WTC11 (cell line): ENCODE results near the gene CAMTA1. TPM values are rescaled to one million over a fixed set of nuclear protein-coding genes. Genes with fewer than 3 reads are reported as not detected.

ENCODE experiments used
- ATAC-seq: fragments of 200-7000 bp; cut with Tn5 transposase; 2 replicates; pipeline ENCODE4 v1.10.0; 2021; ENCODE audit warnings: mild to moderate bottlenecking, moderate library complexity
- CTCF ChIA-PET: fragments of 300-600 bp; sonication (Branson Sonifier 250); formaldehyde crosslinking; loops from one replicate; lab custom pipeline; 2021; ENCODE audit warnings: antibody characterized with exemption; lab: Charles Lee
- POLR2A ChIA-PET: fragments of 350-600 bp; sonication (Branson Sonifier 250); formaldehyde crosslinking; loops from one replicate; lab custom pipeline; 2021; ENCODE audit warnings: antibody characterized with exemption; lab: Charles Lee
- DNase-seq: peaks from one replicate; pipeline ENCODE4 v3.0.0; 2021; ENCODE audit warnings: low spot score
- H3K27ac Mint-ChIP-seq: 2 replicates; pipeline ENCODE4 v1.8.0; 2021; ENCODE audit warnings: mixed read lengths
- H3K27me3 Mint-ChIP-seq: 2 replicates; pipeline ENCODE4 v1.8.0; 2021; ENCODE audit warnings: low read depth, mild to moderate bottlenecking, moderate library complexity, mixed read lengths
- H3K36me3 Mint-ChIP-seq: 2 replicates; pipeline ENCODE4 v1.8.0; 2021; ENCODE audit warnings: mixed read lengths
- H3K4me1 Mint-ChIP-seq: 2 replicates; pipeline ENCODE4 v1.8.0; 2022; ENCODE audit warnings: mixed read lengths
- H3K4me3 Mint-ChIP-seq: 2 replicates; pipeline ENCODE4 v1.8.0; 2021; ENCODE audit warnings: mild to moderate bottlenecking, moderate library complexity, mixed read lengths
- H3K9me3 Mint-ChIP-seq: 2 replicates; pipeline ENCODE4 v1.8.0; 2021; ENCODE audit warnings: mixed read lengths
- ATF2 ChIP-seq: sonication (generic); formaldehyde crosslinking; IDR thresholded peaks from 2 replicates; pipeline ENCODE4 v1.8.1; 2022; ENCODE audit warnings: low read depth, missing genetic modification reagents, borderline replicate concordance
- CREB1 ChIP-seq: sonication (generic); formaldehyde crosslinking; IDR thresholded peaks from 2 replicates; pipeline ENCODE4 v1.8.0; 2023; ENCODE audit warnings: mild to moderate bottlenecking, missing genetic modification reagents
- E2F4 ChIP-seq: sonication (generic); formaldehyde crosslinking; IDR thresholded peaks from 2 replicates; pipeline ENCODE4 v1.8.1; 2022; ENCODE audit warnings: low read depth, mild to moderate bottlenecking, moderate library complexity, missing genetic modification reagents, borderline replicate concordance
- E2F5 ChIP-seq: sonication (generic); formaldehyde crosslinking; IDR thresholded peaks from 2 replicates; pipeline ENCODE4 v1.8.1; 2022; ENCODE audit warnings: mild to moderate bottlenecking, moderate library complexity, missing genetic modification reagents
- ETV6 ChIP-seq: sonication (generic); formaldehyde crosslinking; IDR thresholded peaks from 2 replicates; pipeline ENCODE4 v1.8.1; 2022; ENCODE audit warnings: mild to moderate bottlenecking, missing genetic modification reagents
- FOXJ3 ChIP-seq: sonication (generic); formaldehyde crosslinking; IDR thresholded peaks from 2 replicates; pipeline ENCODE4 v1.9.0; 2021; ENCODE audit warnings: missing genetic modification reagents, mild to moderate bottlenecking, borderline replicate concordance
- FOXP1 ChIP-seq: sonication (generic); formaldehyde crosslinking; IDR thresholded peaks from 2 replicates; pipeline ENCODE4 v1.8.0; 2022; ENCODE audit warnings: missing genetic modification reagents, mild to moderate bottlenecking, moderate library complexity, borderline replicate concordance
- HMGA2 ChIP-seq: fragments of 250-450 bp; sonication (Bioruptor Pico); IDR thresholded peaks from 2 replicates; pipeline ENCODE4 v1.4.0; 2021; ENCODE audit warnings: mild to moderate bottlenecking, moderate library complexity
- JAZF1 ChIP-seq: fragments of 250-450 bp; sonication (Bioruptor Pico); IDR thresholded peaks from 2 replicates; pipeline ENCODE4 v1.9.0; 2021; ENCODE audit warnings: moderate library complexity, mild to moderate bottlenecking, inconsistent platforms
- JUN ChIP-seq: sonication (generic); formaldehyde crosslinking; IDR thresholded peaks from 2 replicates; pipeline ENCODE4 v1.8.0; 2023; ENCODE audit warnings: mild to moderate bottlenecking, missing genetic modification reagents
- MAX ChIP-seq: sonication (generic); formaldehyde crosslinking; IDR thresholded peaks from 2 replicates; pipeline ENCODE4 v1.8.0; 2022; ENCODE audit warnings: mild to moderate bottlenecking, missing genetic modification reagents
- MLX ChIP-seq: sonication (generic); formaldehyde crosslinking; IDR thresholded peaks from 2 replicates; pipeline ENCODE4 v1.8.1; 2023; ENCODE audit warnings: mild to moderate bottlenecking, missing genetic modification reagents, moderate library complexity
- MXD4 ChIP-seq: fragments of 250-450 bp; sonication (Bioruptor Pico); IDR thresholded peaks from 2 replicates; pipeline ENCODE4 v1.8.0; 2021; ENCODE audit warnings: mild to moderate bottlenecking, moderate library complexity, borderline replicate concordance
- PREB ChIP-seq: sonication (generic); formaldehyde crosslinking; IDR thresholded peaks from 2 replicates; pipeline ENCODE4 v1.8.1; 2022; ENCODE audit warnings: mild to moderate bottlenecking, missing genetic modification reagents, moderate library complexity, borderline replicate concordance
- PRRX2 ChIP-seq: fragments of 250-450 bp; sonication (Bioruptor Pico); IDR thresholded peaks from 2 replicates; pipeline ENCODE4 v1.8.0; 2021; ENCODE audit warnings: mild to moderate bottlenecking
- SMAD4 ChIP-seq: sonication (generic); formaldehyde crosslinking; IDR thresholded peaks from 2 replicates; pipeline ENCODE4 v1.8.0; 2022; ENCODE audit warnings: mild to moderate bottlenecking, missing genetic modification reagents
- TCF7 ChIP-seq: sonication (generic); formaldehyde crosslinking; IDR thresholded peaks from 2 replicates; pipeline ENCODE4 v1.8.0; 2022; ENCODE audit warnings: mild to moderate bottlenecking, low read depth, missing genetic modification reagents, moderate library complexity
- USF2 ChIP-seq: sonication (generic); formaldehyde crosslinking; IDR thresholded peaks from 2 replicates; pipeline ENCODE4 v1.8.1; 2023; ENCODE audit warnings: mild to moderate bottlenecking, missing genetic modification reagents, moderate library complexity
- ZNF317 ChIP-seq: sonication (generic); formaldehyde crosslinking; IDR thresholded peaks from 2 replicates; pipeline ENCODE4 v1.8.1; 2023; ENCODE audit warnings: low read depth, mild to moderate bottlenecking, moderate library complexity, missing genetic modification reagents, borderline replicate concordance
- ZNF396 ChIP-seq: fragments of 250-450 bp; sonication (Bioruptor Pico); IDR thresholded peaks from 2 replicates; pipeline ENCODE4 v1.8.0; 2021; ENCODE audit warnings: mild to moderate bottlenecking, moderate library complexity, borderline replicate concordance
- ZNF423 ChIP-seq: fragments of 250-450 bp; sonication (Bioruptor Pico); IDR thresholded peaks from 2 replicates; pipeline ENCODE4 v2.1.2; 2022; ENCODE audit warnings: mild to moderate bottlenecking, moderate library complexity
- ZSCAN18 ChIP-seq: fragments of 250-450 bp; sonication (Bioruptor Pico); IDR thresholded peaks from 2 replicates; pipeline ENCODE4 v2.1.2; 2022; ENCODE audit warnings: mild to moderate bottlenecking, moderate library complexity
- total RNA-seq: library from RNA; stranded (reverse); gene quantifications from 3 replicates; pipeline ENCODE4 v1.2.3, GENCODE V29; 2021

Gene CAMTA1
- total RNA-seq, 1 experiment from 2014 or later: 86.4 TPM

GRCh38 chr1:7106442-7107108 lies 321.3 kb downstream of the CAMTA1 start:
- peaks cover 11% of the 10 kb centered on the region for H3K9me3 Mint-ChIP-seq
- no peaks in the 10 kb centered on the region for H3K27me3 Mint-ChIP-seq
- ChIA-PET POLR2A (no interaction called here), CTCF (no interaction called here)
- no peak for DNase-seq
- no peak for ATAC-seq
- no peak overlapping the region for H3K27ac Mint-ChIP-seq
- H3K4me3 Mint-ChIP-seq: no peak overlapping the region
- H3K4me1 Mint-ChIP-seq: no peaks in the 10 kb centered on the region
- H3K36me3 Mint-ChIP-seq: no peaks in the 10 kb centered on the region
- TF ChIP-seq JAZF1 (no peak), TCF7 (no peak), JUN (CRISPR knock-in tag) (no peak), FOXP1 (CRISPR knock-in tag) (no peak), USF2 (CRISPR knock-in tag) (no peak), MLX (CRISPR knock-in tag) (no peak), ZNF396 (CRISPR knock-in tag) (no peak), ATF2 (CRISPR knock-in tag) (no peak), HMGA2 (no peak), MXD4 (CRISPR knock-in tag) (no peak), ZNF317 (CRISPR knock-in tag) (no peak), SMAD4 (CRISPR knock-in tag) (no peak), MAX (CRISPR knock-in tag) (no peak), ETV6 (no peak), FOXJ3 (no peak), E2F5 (CRISPR knock-in tag) (no peak)

- H3K36me3 Mint-ChIP-seq: no peaks in the 10 kb centered on the region
- POLR2A ChIA-PET: no interaction called here
Observed at GRCh38 chr1:7107109-7107830, 322.0 kb downstream of the CAMTA1 start.

More at GRCh38 chr1:7107109-7107830, 322.0 kb downstream of the CAMTA1 start:
- Mint-ChIP-seq H3K27ac (no peak overlapping the region), H3K4me1 (no peaks in the 10 kb centered on the region), H3K27me3 (no peaks in the 10 kb centered on the region), H3K9me3 (peaks cover 9% of the 10 kb centered on the region), H3K4me3 (no peak overlapping the region)
- TF ChIP-seq ZNF423 (CRISPR knock-in tag) (peak; percentile 34; the same call in 1 of the 2 replicates), PREB (CRISPR knock-in tag) (no peak), CREB1 (CRISPR knock-in tag) (no peak), E2F4 (CRISPR knock-in tag) (no peak), ZSCAN18 (CRISPR knock-in tag) (no peak), PRRX2 (CRISPR knock-in tag) (no peak)
- ATAC-seq (peak; percentile 34), DNase-seq (no peak)
- CTCF ChIA-PET: no interaction called here
